ENCODE data around the gene PRIMA1. TPM values are rescaled to one million over a fixed set of nuclear protein-coding genes. Genes with fewer than 3 reads are reported as not detected.

The PRIMA1 gene
- total and polyA plus RNA-seq, 2 donors (not counting 1 experiment from before 2014, with no cell fraction given), result not detected

DNA sequence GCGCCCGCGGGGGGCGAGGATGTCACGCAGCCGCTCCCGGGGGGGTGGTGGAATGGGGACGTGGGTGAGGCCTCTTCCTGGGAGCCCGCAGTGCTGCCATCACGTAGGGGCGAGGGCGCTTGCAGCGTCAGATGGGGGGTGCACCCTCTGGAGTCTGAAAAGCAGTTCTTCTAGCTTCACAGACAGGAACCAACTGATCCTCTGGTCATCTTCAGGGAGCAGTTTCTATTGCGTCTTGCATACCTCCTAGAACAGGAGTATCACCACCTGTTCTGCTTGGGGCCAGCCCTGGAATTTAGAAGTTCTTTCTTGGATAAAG is 36.9 kb upstream of the PRIMA1 start:
- TF ChIP-seq, protein P1, sequence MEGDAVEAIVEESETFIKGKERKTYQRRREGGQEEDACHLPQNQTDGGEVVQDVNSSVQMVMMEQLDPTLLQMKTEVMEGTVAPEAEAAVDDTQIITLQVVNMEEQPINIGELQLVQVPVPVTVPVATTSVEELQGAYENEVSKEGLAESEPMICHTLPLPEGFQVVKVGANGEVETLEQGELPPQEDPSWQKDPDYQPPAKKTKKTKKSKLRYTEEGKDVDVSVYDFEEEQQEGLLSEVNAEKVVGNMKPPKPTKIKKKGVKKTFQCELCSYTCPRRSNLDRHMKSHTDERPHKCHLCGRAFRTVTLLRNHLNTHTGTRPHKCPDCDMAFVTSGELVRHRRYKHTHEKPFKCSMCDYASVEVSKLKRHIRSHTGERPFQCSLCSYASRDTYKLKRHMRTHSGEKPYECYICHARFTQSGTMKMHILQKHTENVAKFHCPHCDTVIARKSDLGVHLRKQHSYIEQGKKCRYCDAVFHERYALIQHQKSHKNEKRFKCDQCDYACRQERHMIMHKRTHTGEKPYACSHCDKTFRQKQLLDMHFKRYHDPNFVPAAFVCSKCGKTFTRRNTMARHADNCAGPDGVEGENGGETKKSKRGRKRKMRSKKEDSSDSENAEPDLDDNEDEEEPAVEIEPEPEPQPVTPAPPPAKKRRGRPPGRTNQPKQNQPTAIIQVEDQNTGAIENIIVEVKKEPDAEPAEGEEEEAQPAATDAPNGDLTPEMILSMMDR (conservative IDR thresholded peaks at IDR 0.05 in 1 of 2, IDR thresholded peaks at IDR 0.05 in 1 of 2; ENCODE audit: low read depth in 1 of 2, low read length in 2 of 2), result no peak
- no peak for TF ChIP-seq EZH2 (IDR thresholded peaks at IDR 0.05; ENCODE audit: low read length, missing control alignments)
- H4K20me1 ChIP-seq (ENCODE audit: control insufficient read depth, extremely low read depth, insufficient read depth, low read length), result no peaks in the 10 kb centered on the region
- no peaks in the 10 kb centered on the region for H3K9me3 ChIP-seq (ENCODE audit: control insufficient read depth, insufficient read depth, low read depth, low read length)
- H3K9ac ChIP-seq (ENCODE audit: insufficient read depth, low read length), result no peak overlapping the region
- no peak overlapping the region for H3K27ac ChIP-seq (ENCODE audit: insufficient read depth, low read length)
- no peaks in the 10 kb centered on the region for H3K27me3 ChIP-seq (ENCODE audit: control insufficient read depth, insufficient read depth, low read length)
- no peaks in the 10 kb centered on the region for H3K4me1 ChIP-seq (ENCODE audit: control insufficient read depth, extremely low read depth, insufficient read depth, low read length)
- H3K79me2 ChIP-seq (ENCODE audit: control insufficient read depth, insufficient read depth, low read length), result no peaks in the 10 kb centered on the region
- H3K4me2 ChIP-seq (ENCODE audit: extremely low read depth, insufficient read depth, low read length), result no peak overlapping the region
- H2AFZ ChIP-seq (ENCODE audit: low read length), result no peak overlapping the region
- DNase-seq (ENCODE audit: low read depth in 2 of 2), result no peak
- H3K36me3 ChIP-seq (ENCODE audit: control insufficient read depth, insufficient read depth, low read length), result no peaks in the 10 kb centered on the region
- H3K4me3 ChIP-seq (replicated peaks in 1 of 4; ENCODE audit: control extremely low read depth in 1 of 4, insufficient read depth in 1 of 4, low read depth in 3 of 4, low read length in 4 of 4), result no peak overlapping the region

DNA sequence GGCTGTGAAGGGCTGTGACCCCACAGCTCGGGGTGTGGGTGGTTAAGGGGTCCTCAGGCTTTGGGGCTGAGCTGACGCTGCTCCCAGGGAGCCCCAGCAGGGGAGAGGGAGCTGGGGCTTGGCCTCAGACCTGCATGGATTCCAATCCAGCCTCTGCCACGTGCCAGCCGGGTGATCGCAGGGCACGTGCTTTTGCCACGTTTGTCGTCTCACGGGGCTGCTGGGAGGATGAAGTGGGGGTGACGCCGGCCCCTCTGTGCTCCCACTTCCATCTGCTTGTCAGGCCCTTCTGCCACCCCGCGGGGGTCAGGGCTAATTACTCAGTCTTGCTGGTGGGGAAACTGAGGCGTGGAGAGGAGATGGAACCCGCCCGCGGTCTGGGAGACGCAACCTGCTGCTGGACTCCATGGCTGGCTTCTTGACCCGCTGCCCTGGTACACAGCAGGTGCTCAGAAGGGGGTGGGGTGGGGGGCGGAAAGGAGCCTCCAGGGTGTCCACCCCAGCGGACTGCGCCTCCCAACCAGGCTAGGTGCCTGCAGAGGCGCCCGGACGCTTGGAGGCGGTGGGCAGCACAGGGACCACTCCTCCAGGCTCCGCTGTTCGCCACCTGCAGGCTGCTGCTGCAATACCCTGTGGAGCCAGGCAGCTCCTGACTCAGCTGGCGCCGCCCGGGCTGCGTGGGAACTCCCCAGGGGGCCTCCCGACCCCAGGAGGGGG is 36.4 kb upstream of the PRIMA1 start:
- H3K27me3 ChIP-seq (ENCODE audit: control insufficient read depth, insufficient read depth, low read length), result no peaks in the 10 kb centered on the region
- no peaks in the 10 kb centered on the region for H4K20me1 ChIP-seq (ENCODE audit: control insufficient read depth, extremely low read depth, insufficient read depth, low read length)
- H3K4me1 ChIP-seq (ENCODE audit: control insufficient read depth, extremely low read depth, insufficient read depth, low read length), result no peaks in the 10 kb centered on the region
- no peak overlapping the region for H2AFZ ChIP-seq (ENCODE audit: low read length)
- H3K9me3 ChIP-seq (ENCODE audit: control insufficient read depth, insufficient read depth, low read depth, low read length), result no peaks in the 10 kb centered on the region
- no peak overlapping the region for H3K4me2 ChIP-seq (ENCODE audit: extremely low read depth, insufficient read depth, low read length)
- H3K27ac ChIP-seq (ENCODE audit: insufficient read depth, low read length), result no peak overlapping the region
- no peaks in the 10 kb centered on the region for H3K36me3 ChIP-seq (ENCODE audit: control insufficient read depth, insufficient read depth, low read length)
- H3K79me2 ChIP-seq (ENCODE audit: control insufficient read depth, insufficient read depth, low read length), result no peaks in the 10 kb centered on the region
- DNase-seq (ENCODE audit: low read depth in 2 of 2), result no peak
- H3K4me3 ChIP-seq (replicated peaks in 1 of 4; ENCODE audit: control extremely low read depth in 1 of 4, insufficient read depth in 1 of 4, low read depth in 3 of 4, low read length in 4 of 4), result no peak overlapping the region
- TF ChIP-seq EZH2 (IDR thresholded peaks at IDR 0.05; ENCODE audit: low read length, missing control alignments), result no peak
- TF ChIP-seq, protein P1 (conservative IDR thresholded peaks at IDR 0.05 in 1 of 2, IDR thresholded peaks at IDR 0.05 in 1 of 2; ENCODE audit: low read depth in 1 of 2, low read length in 2 of 2), result no peak
- H3K9ac ChIP-seq (ENCODE audit: insufficient read depth, low read length), result no peak overlapping the region

DNA sequence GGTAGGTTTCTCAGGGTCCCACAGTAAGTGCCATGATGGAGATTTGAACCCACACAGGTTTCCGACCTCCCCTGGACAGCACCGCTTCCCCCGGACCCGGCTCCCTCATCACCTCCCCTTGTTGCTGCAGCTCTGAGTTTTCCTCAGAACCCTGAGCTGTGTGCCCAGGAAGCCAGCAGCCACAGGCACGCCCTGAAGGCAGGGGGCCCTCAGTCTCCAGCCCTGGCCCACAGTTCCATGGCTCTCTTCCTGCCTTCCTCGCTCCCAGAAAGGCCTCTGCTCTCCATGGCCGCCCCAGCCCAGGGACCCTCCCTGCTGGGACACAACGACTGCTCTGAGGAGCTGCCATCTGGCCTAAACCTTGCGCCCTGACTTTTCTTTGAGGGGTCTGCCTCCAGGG is 35.8 kb upstream of the PRIMA1 start:
- H3K4me1 ChIP-seq (ENCODE audit: control insufficient read depth, extremely low read depth, insufficient read depth, low read length), result no peaks in the 10 kb centered on the region
- no peak overlapping the region for H3K4me2 ChIP-seq (ENCODE audit: extremely low read depth, insufficient read depth, low read length)
- H3K79me2 ChIP-seq (ENCODE audit: control insufficient read depth, insufficient read depth, low read length), result no peaks in the 10 kb centered on the region
- H3K9ac ChIP-seq (ENCODE audit: insufficient read depth, low read length), result no peak overlapping the region
- H3K9me3 ChIP-seq (ENCODE audit: control insufficient read depth, insufficient read depth, low read depth, low read length), result no peaks in the 10 kb centered on the region
- H3K36me3 ChIP-seq (ENCODE audit: control insufficient read depth, insufficient read depth, low read length), result no peaks in the 10 kb centered on the region
- no peak overlapping the region for H2AFZ ChIP-seq (ENCODE audit: low read length)
- no peak overlapping the region for H3K27ac ChIP-seq (ENCODE audit: insufficient read depth, low read length)
- no peak for DNase-seq (ENCODE audit: low read depth in 2 of 2)
- H3K4me3 ChIP-seq (replicated peaks in 1 of 4; ENCODE audit: control extremely low read depth in 1 of 4, insufficient read depth in 1 of 4, low read depth in 3 of 4, low read length in 4 of 4), result no peak overlapping the region
- no peak for TF ChIP-seq EZH2 (IDR thresholded peaks at IDR 0.05; ENCODE audit: low read length, missing control alignments)
- TF ChIP-seq, protein P1 (conservative IDR thresholded peaks at IDR 0.05 in 1 of 2, IDR thresholded peaks at IDR 0.05 in 1 of 2; ENCODE audit: low read depth in 1 of 2, low read length in 2 of 2), result no peak
- H4K20me1 ChIP-seq (ENCODE audit: control insufficient read depth, extremely low read depth, insufficient read depth, low read length), result no peaks in the 10 kb centered on the region
- no peaks in the 10 kb centered on the region for H3K27me3 ChIP-seq (ENCODE audit: control insufficient read depth, insufficient read depth, low read length)

All from fibroblast of lung (primary cell).